Chondrocyte (in vitro differentiated cells): ENCODE data around the gene DHX16. TPM values are rescaled to one million over a fixed set of nuclear protein-coding genes. Genes with fewer than 3 reads are reported as not detected.
A peak's percentile ranks its signal among the peaks of the same experiment; 100 is the strongest.

Experiments used
- DNase-seq: peaks from one replicate; pipeline ENCODE4 v3.0.0; 2021; ENCODE audit warnings: mixed read lengths, low spot score
- H3K27ac Mint-ChIP-seq: one replicate; pipeline ENCODE4 v1.8.0; 2021; ENCODE audit warnings: mild to moderate bottlenecking, moderate library complexity, mixed read lengths; ENCODE audit not compliant: unreplicated experiment
- H3K27me3 Mint-ChIP-seq: 2 replicates; pipeline ENCODE4 v1.8.0; 2021; ENCODE audit warnings: low read depth, mixed read lengths
- H3K36me3 Mint-ChIP-seq: 2 replicates; pipeline ENCODE4 v1.8.0; 2021; ENCODE audit warnings: low read depth, mixed read lengths
- H3K4me1 Mint-ChIP-seq: 2 replicates; pipeline ENCODE4 v1.8.0; 2021; ENCODE audit warnings: low read depth, mild to moderate bottlenecking, mixed read lengths
- H3K4me3 Mint-ChIP-seq: one replicate; pipeline ENCODE4 v1.8.0; 2021; ENCODE audit warnings: mild to moderate bottlenecking, moderate library complexity, mixed read lengths; ENCODE audit not compliant: unreplicated experiment
- H3K9me3 Mint-ChIP-seq: 2 replicates; pipeline ENCODE4 v1.8.0; 2021; ENCODE audit warnings: low read depth, mixed read lengths
- total RNA-seq: library from RNA; stranded (reverse); gene quantifications from 3 replicates; pipeline ENCODE4 v1.2.1, GENCODE V29; 2021
- TF ChIP-seq, protein P1 (sequence below): fragments of 200-600 bp; sonication (generic); IDR thresholded peaks from 2 replicates; pipeline ENCODE4 v1.5.0; 2021; ENCODE audit warnings: antibody characterized with exemption, mild to moderate bottlenecking, moderate library complexity

DHX16 gene
- total RNA-seq, 1 donor from 2014 or later, result 22.6 TPM

DNA sequence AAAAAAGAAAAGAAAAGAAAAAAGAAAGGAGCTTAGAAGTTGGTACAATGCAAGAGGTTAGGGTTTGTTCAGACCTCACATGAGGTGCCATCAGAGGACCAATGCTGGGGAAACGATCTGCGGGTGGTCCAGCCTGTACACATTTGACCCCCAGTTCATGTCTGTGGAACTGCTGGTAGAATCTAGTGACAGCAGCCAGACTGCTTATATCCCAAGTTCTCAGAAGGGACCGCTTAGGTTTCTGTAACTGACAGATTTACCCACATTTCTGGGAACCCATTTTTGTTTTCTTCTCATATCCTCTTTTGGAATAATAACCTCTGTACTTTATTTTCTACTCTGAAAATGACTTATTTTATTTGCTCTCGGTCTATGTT, 8.9 kb upstream of the DHX16 start:
- peaks cover 38% of the 10 kb centered on the region for H3K36me3 Mint-ChIP-seq
- DNase-seq, result no peak
- peaks cover 57% of the 10 kb centered on the region for H3K4me1 Mint-ChIP-seq
- H3K9me3 Mint-ChIP-seq, result no peaks in the 10 kb centered on the region
- TF ChIP-seq, protein P1, sequence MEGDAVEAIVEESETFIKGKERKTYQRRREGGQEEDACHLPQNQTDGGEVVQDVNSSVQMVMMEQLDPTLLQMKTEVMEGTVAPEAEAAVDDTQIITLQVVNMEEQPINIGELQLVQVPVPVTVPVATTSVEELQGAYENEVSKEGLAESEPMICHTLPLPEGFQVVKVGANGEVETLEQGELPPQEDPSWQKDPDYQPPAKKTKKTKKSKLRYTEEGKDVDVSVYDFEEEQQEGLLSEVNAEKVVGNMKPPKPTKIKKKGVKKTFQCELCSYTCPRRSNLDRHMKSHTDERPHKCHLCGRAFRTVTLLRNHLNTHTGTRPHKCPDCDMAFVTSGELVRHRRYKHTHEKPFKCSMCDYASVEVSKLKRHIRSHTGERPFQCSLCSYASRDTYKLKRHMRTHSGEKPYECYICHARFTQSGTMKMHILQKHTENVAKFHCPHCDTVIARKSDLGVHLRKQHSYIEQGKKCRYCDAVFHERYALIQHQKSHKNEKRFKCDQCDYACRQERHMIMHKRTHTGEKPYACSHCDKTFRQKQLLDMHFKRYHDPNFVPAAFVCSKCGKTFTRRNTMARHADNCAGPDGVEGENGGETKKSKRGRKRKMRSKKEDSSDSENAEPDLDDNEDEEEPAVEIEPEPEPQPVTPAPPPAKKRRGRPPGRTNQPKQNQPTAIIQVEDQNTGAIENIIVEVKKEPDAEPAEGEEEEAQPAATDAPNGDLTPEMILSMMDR, result no peak
- peak overlapping the region; percentile 99 for H3K4me3 Mint-ChIP-seq
- H3K27ac Mint-ChIP-seq, result peak overlapping the region; percentile 97
- H3K27me3 Mint-ChIP-seq, result no peaks in the 10 kb centered on the region

DNA sequence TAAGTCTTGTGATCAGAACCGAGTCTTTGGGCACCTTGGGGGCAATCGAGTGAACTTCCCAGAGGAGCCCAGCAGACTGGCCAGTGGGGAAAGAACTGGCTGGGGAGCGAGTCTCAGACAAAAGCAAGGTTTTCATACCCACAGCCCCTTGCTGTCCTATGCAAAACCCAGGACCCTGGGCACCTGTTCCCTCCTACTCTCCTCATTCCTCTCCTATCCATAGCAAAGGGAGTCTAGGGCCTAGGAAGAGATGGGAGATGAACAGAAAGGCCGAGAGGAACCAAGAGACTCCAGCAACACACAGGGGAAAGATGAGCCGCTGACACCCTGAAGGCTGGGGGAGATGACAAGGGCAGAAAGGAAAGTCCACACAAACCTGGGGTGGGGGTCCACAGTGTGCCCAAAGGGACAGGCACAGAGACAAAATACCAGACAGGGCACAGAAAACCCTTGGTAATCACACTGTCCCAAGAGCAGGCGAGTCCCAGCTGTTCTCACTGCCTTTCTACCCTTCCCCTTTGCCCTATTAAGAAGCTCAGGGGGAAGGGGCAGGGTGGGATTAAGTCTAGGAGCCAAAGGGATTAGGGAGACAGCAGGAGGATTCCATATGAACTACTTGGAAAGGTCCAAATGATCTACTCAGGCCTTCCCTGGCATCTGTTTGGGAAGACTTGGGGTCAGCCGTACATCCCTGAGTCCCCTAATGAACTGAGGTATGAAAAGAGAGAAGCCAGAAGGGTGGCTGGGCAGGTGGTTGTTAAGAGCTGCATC, 7.1 kb upstream of the DHX16 start:
- H3K36me3 Mint-ChIP-seq, result peaks cover 36% of the 10 kb centered on the region
- TF ChIP-seq, protein P1, result no peak
- DNase-seq, result no peak
- peak overlapping the region; percentile 99 for H3K4me3 Mint-ChIP-seq
- peak overlapping the region; percentile 80 for H3K27ac Mint-ChIP-seq
- peaks cover 56% of the 10 kb centered on the region for H3K4me1 Mint-ChIP-seq
- no peaks in the 10 kb centered on the region for H3K27me3 Mint-ChIP-seq
- H3K9me3 Mint-ChIP-seq, result no peaks in the 10 kb centered on the region

DNA sequence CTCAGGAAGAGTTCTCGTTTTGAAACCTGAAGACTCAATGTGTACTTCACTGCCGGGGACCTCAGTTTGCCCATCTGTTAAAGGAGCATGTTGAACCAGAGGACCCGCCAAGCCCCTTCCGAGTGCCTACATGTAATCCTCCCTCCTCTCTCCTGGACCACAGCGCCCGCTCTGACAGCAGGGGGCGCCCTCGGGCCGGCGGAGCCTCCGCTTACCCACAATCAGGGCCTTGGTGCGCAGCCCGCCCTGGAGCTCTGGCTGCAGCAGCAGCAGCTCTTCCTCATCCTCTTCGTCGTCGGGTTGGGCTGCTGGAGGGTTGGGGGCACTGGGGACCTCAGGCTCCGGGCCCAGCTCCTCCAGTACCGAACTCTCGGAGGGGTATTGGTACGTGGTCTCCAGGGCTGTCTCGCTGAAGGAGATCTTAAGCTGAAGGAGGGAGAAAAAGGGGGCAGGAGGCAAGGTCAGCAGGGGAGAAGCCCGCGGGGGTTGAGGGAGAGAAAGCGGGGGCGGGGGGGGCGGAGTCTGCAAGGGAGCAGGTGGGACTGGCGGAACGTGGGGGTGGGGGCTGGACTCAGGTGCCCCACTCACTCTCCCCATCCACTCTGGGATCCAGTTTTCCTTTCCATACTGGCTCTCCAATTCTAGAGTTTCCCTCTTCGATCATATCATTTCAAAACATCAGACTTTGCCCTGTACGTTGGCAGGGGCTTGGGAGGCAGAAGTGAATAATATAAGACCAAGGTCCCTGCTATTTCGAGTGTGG, 6.3 kb upstream of the DHX16 start:
- H3K4me1 Mint-ChIP-seq, result peaks cover 53% of the 10 kb centered on the region
- H3K36me3 Mint-ChIP-seq, result peaks cover 31% of the 10 kb centered on the region
- peak overlapping the region; percentile 99 for H3K4me3 Mint-ChIP-seq

DNA sequence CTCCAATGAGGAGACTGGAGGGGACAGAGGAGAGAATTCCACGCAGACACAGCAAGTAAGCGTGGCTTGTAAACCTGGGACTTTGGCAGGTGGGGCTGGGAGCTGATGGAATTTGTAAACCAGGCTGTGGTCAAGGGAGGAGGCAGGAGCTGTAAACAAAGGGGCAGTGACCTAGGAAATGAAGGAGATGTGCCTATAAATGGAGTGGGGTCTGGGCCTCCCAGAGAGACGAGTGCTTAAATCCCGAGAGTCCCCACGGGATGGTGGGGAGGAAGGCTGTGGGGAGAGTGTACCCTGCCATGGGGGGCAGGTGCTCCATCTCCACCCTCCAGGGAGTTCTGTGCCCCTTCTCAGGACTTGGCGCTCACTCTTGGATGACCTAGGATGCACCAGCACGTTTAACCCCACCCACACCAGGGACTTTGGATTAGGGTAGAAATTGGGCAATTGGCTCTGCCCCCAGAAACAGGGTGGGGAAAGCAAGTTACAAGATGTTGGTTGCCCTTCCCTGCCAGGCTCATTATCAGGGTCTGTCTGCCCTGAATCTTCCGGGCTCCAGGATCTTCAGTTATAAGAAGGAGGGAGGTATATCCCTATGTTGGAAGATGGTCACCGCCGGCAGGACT, 4.0 kb upstream of the DHX16 start:
- Mint-ChIP-seq H3K27me3 (no peaks in the 10 kb centered on the region), H3K4me1 (peaks cover 50% of the 10 kb centered on the region), H3K36me3 (peaks cover 19% of the 10 kb centered on the region), H3K4me3 (no peak overlapping the region), H3K9me3 (no peaks in the 10 kb centered on the region), H3K27ac (no peak overlapping the region)
- DNase-seq, result no peak
- TF ChIP-seq, protein P1, result no peak

More for the DNA sequence above, 6.3 kb upstream of the DHX16 start:
- no peak for DNase-seq
- Mint-ChIP-seq H3K27ac (peak overlapping the region; percentile 71), H3K27me3 (no peaks in the 10 kb centered on the region), H3K9me3 (no peaks in the 10 kb centered on the region)
- TF ChIP-seq, protein P1, result peak; percentile 93
